ENCODE data around the gene SLC7A9.
"Not testable (repeated sequence)": the region's sequence is repeated elsewhere in the genome, so short reads cannot be mapped to it uniquely, and the experiment has no call there.

The SLC7A9 gene

GRCh38 chr19:32862173-32862572, 7.4 kb downstream of the SLC7A9 start:
- H3K9me3 ChIP-seq (ENCODE audit: severe bottlenecking): no peaks in the 10 kb centered on the region
- H3K27ac ChIP-seq: no peak overlapping the region
- no peak for TF ChIP-seq CTCF (IDR thresholded peaks at IDR 0.05; ENCODE audit: low read depth, low read length)
- H3K36me3 ChIP-seq: no peaks in the 10 kb centered on the region
- H3K27me3 ChIP-seq (ENCODE audit: insufficient read depth, low read depth, severe bottlenecking): no peaks in the 10 kb centered on the region
- no peak for DNase-seq
- no peak overlapping the region for H3K4me3 ChIP-seq (ENCODE audit: low read depth, low read length)

GRCh38 chr19:32861596-32861995, 8.0 kb downstream of the SLC7A9 start:
- Histone ChIP-seq H3K27ac (no peak overlapping the region), H3K4me3 (ENCODE audit: low read depth, low read length) (no peak overlapping the region), H3K36me3 (no peaks in the 10 kb centered on the region), H3K9me3 (ENCODE audit: severe bottlenecking) (no peaks in the 10 kb centered on the region), H3K27me3 (ENCODE audit: insufficient read depth, low read depth, severe bottlenecking) (no peaks in the 10 kb centered on the region)
- no peak for DNase-seq
- no peak for TF ChIP-seq CTCF (IDR thresholded peaks at IDR 0.05; ENCODE audit: low read depth, low read length)

GRCh38 chr19:32859591-32859990, 10.0 kb downstream of the SLC7A9 start:
- no peak for DNase-seq
- H3K4me3 ChIP-seq (ENCODE audit: low read depth, low read length): no peak overlapping the region

GRCh38 chr19:32858559-32858958, 11.0 kb downstream of the SLC7A9 start:
- no peaks in the 10 kb centered on the region for H3K27me3 ChIP-seq (ENCODE audit: insufficient read depth, low read depth, severe bottlenecking)
- no peak overlapping the region for H3K4me3 ChIP-seq (ENCODE audit: low read depth, low read length)
- H3K9me3 ChIP-seq (ENCODE audit: severe bottlenecking): no peaks in the 10 kb centered on the region
- H3K36me3 ChIP-seq: no peaks in the 10 kb centered on the region
- DNase-seq: no peak
- H3K27ac ChIP-seq: no peak overlapping the region
- no peak for TF ChIP-seq CTCF (IDR thresholded peaks at IDR 0.05; ENCODE audit: low read depth, low read length)

More at GRCh38 chr19:32859591-32859990, 10.0 kb downstream of the SLC7A9 start:
- no peak for TF ChIP-seq CTCF (IDR thresholded peaks at IDR 0.05; ENCODE audit: low read depth, low read length)
- H3K36me3 ChIP-seq: no peaks in the 10 kb centered on the region
- H3K27me3 ChIP-seq (ENCODE audit: insufficient read depth, low read depth, severe bottlenecking): no peaks in the 10 kb centered on the region
- no peaks in the 10 kb centered on the region for H3K9me3 ChIP-seq (ENCODE audit: severe bottlenecking)
- H3K27ac ChIP-seq: no peak overlapping the region

GRCh38 chr19:32858155-32858554, 11.4 kb downstream of the SLC7A9 start:
- H3K36me3 ChIP-seq: no peaks in the 10 kb centered on the region
- no peak overlapping the region for H3K4me3 ChIP-seq (ENCODE audit: low read depth, low read length)
- TF ChIP-seq CTCF (IDR thresholded peaks at IDR 0.05; ENCODE audit: low read depth, low read length): no peak
- DNase-seq: no peak
- no peaks in the 10 kb centered on the region for H3K9me3 ChIP-seq (ENCODE audit: severe bottlenecking)
- no peak overlapping the region for H3K27ac ChIP-seq
- no peaks in the 10 kb centered on the region for H3K27me3 ChIP-seq (ENCODE audit: insufficient read depth, low read depth, severe bottlenecking)

- no peak overlapping the region for H3K27ac ChIP-seq
- DNase-seq: no peak
- H3K27me3 ChIP-seq (ENCODE audit: insufficient read depth, low read depth, severe bottlenecking): no peaks in the 10 kb centered on the region
- H3K36me3 ChIP-seq: no peaks in the 10 kb centered on the region
- H3K4me3 ChIP-seq (ENCODE audit: low read depth, low read length): no peak overlapping the region
- no peak for TF ChIP-seq CTCF (IDR thresholded peaks at IDR 0.05; ENCODE audit: low read depth, low read length)
- no peaks in the 10 kb centered on the region for H3K9me3 ChIP-seq (ENCODE audit: severe bottlenecking)
Observed at GRCh38 chr19:32857584-32857983, 12.0 kb downstream of the SLC7A9 start.

- not testable (repeated sequence) for H3K9me3 ChIP-seq (ENCODE audit: severe bottlenecking); H3K27ac ChIP-seq; H3K36me3 ChIP-seq; DNase-seq; H3K4me3 ChIP-seq (ENCODE audit: low read depth, low read length); H3K27me3 ChIP-seq (ENCODE audit: insufficient read depth, low read depth, severe bottlenecking)
Observed at GRCh38 chr19:32856818-32857217, 12.7 kb downstream of the SLC7A9 start.
